ENCODE data around the gene CASKIN2. TPM values are rescaled to one million over a fixed set of nuclear protein-coding genes. Genes with fewer than 3 reads are reported as not detected.

Gene CASKIN2
- total RNA-seq, 1 experiment from 2014 or later = 40.0 TPM

DNA sequence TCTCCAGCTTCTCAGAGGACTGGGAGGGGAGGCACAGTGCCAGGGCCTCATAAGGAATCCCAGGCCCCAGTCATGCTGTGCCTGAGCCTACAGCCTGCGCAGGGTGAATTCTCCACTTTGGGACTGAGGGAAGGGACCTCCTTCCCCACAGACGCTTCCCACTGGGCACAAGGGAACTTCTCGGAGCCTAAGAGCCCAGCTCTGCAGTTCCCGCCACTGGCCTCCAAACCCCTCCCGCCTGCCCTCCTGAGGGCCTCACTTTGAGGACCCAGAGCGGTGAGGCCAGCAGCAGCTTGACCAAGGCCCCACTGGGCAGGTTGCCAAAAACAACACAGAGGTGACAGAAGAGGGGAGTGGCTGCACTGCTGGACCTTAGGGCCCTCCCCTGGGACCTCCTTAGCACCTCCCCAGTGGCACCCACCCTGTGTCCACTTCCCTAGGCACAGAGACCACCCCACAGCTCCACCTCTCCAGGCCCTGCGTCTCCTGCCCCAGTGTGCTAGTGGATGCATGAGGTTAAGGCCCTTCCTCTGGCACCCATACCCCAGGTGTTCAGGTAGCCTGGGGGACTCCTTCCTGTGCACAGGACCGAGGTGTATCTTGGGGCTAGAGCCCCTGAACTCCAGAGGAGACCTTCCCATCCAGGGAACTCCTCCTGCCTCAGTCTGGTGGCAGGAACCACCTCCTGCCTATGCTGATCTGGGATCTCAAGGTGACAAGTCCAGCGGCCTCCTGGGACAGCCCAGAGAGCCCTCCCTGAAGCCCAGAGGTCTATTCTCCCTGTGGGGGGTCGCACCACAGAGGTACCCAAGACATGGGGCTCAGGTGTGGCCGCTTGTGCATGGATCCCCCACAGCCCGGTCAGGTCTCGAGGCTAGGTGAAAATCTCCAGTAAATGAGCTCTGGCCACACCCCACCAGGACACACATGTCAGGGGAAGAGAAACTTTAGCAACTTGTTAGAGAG lies 3.4 kb downstream of the CASKIN2 start:
- ChIA-PET CTCF (interaction anchor here (0.6 kb wide), 1 partner anchor 14 kb away, joined by 3 read pairs; no protein-coding TSS in a partner anchor), POLR2A (no interaction called here)
- no TSS peak for BruUV-seq (replicated peaks)
- Histone ChIP-seq H3K27ac (ENCODE audit: low read length) (no peak overlapping the region), H3K4me1 (ENCODE audit: control insufficient read depth, insufficient read depth, low read length) (peaks cover 42% of the 10 kb centered on the region), H3K27me3 (ENCODE audit: control insufficient read depth, insufficient read depth, low read length) (no peaks in the 10 kb centered on the region), H3K9me3 (ENCODE audit: control insufficient read depth, insufficient read depth, low read depth, low read length) (no peaks in the 10 kb centered on the region), H3K4me3 (ENCODE audit: low read depth in 2 of 2, low read length in 2 of 2) (0 out of 4 replicates have a peak overlapping the region, but pooled peaks of 1 of the 2 experiments have one; percentile 11), H3K36me3 (ENCODE audit: control insufficient read depth, insufficient read depth, low read length) (peaks cover 8% of the 10 kb centered on the region; the same call in 1 of the 2 replicates)
- TF ChIP-seq, protein P1, sequence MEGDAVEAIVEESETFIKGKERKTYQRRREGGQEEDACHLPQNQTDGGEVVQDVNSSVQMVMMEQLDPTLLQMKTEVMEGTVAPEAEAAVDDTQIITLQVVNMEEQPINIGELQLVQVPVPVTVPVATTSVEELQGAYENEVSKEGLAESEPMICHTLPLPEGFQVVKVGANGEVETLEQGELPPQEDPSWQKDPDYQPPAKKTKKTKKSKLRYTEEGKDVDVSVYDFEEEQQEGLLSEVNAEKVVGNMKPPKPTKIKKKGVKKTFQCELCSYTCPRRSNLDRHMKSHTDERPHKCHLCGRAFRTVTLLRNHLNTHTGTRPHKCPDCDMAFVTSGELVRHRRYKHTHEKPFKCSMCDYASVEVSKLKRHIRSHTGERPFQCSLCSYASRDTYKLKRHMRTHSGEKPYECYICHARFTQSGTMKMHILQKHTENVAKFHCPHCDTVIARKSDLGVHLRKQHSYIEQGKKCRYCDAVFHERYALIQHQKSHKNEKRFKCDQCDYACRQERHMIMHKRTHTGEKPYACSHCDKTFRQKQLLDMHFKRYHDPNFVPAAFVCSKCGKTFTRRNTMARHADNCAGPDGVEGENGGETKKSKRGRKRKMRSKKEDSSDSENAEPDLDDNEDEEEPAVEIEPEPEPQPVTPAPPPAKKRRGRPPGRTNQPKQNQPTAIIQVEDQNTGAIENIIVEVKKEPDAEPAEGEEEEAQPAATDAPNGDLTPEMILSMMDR (IDR thresholded peaks at IDR 0.05) = no peak
- TF ChIP-seq POLR2AphosphoS5 (IDR thresholded peaks at IDR 0.05; ENCODE audit: low read depth, low read length) (no peak), TCF7L2 (IDR thresholded peaks at IDR 0.05; ENCODE audit: low read depth, low read length) (no peak), SIN3A (IDR thresholded peaks at IDR 0.05; ENCODE audit: borderline replicate concordance, insufficient read depth, low read depth, low read length) (no peak)
- TF ChIP-seq, protein P2, sequence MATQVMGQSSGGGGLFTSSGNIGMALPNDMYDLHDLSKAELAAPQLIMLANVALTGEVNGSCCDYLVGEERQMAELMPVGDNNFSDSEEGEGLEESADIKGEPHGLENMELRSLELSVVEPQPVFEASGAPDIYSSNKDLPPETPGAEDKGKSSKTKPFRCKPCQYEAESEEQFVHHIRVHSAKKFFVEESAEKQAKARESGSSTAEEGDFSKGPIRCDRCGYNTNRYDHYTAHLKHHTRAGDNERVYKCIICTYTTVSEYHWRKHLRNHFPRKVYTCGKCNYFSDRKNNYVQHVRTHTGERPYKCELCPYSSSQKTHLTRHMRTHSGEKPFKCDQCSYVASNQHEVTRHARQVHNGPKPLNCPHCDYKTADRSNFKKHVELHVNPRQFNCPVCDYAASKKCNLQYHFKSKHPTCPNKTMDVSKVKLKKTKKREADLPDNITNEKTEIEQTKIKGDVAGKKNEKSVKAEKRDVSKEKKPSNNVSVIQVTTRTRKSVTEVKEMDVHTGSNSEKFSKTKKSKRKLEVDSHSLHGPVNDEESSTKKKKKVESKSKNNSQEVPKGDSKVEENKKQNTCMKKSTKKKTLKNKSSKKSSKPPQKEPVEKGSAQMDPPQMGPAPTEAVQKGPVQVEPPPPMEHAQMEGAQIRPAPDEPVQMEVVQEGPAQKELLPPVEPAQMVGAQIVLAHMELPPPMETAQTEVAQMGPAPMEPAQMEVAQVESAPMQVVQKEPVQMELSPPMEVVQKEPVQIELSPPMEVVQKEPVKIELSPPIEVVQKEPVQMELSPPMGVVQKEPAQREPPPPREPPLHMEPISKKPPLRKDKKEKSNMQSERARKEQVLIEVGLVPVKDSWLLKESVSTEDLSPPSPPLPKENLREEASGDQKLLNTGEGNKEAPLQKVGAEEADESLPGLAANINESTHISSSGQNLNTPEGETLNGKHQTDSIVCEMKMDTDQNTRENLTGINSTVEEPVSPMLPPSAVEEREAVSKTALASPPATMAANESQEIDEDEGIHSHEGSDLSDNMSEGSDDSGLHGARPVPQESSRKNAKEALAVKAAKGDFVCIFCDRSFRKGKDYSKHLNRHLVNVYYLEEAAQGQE (IDR thresholded peaks at IDR 0.05; ENCODE audit: insufficient read depth in 1 of 2, low read depth in 2 of 2, low read length in 1 of 2) = no peak
- in situ Hi-C loops (cut with HindIII; ENCODE audit: low pct_unique_long_range_greater_than_20kb, low sequenced_read_pairs) = no loop called here
- intact Hi-C loops (cut with micrococcal nuclease; ENCODE audit: unreplicated experiment) = no loop called here
- DNase-seq (ENCODE audit: low read depth, low spot score) = no peak
- no peak for ATAC-seq

DNA sequence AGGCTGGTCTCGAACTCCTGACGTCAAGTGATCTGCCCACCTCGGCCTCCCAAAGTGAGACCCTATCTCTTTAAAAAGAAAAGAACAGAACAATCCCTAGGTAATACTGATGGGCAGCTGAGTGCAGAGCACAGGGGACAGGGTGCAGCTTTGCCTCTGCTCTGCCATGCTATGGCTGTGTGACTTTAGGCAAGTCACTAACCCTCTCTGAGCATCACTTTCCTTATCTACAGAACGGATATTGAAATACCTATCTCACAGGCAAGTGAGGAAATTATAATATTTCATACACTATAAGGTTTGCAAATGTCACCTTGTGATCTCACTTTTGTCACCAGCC lies 4.1 kb downstream of the CASKIN2 start:
- in situ Hi-C loops (cut with HindIII; ENCODE audit: low pct_unique_long_range_greater_than_20kb, low sequenced_read_pairs) = no loop called here
- ATAC-seq = no peak
- POLR2A ChIA-PET = no interaction called here
- Histone ChIP-seq H3K4me1 (ENCODE audit: control insufficient read depth, insufficient read depth, low read length) (peaks cover 42% of the 10 kb centered on the region), H3K9me3 (ENCODE audit: control insufficient read depth, insufficient read depth, low read depth, low read length) (no peaks in the 10 kb centered on the region), H3K36me3 (ENCODE audit: control insufficient read depth, insufficient read depth, low read length) (peaks cover 5% of the 10 kb centered on the region; the same call in 1 of the 2 replicates), H3K27ac (ENCODE audit: low read length) (no peak overlapping the region), H3K27me3 (ENCODE audit: control insufficient read depth, insufficient read depth, low read length) (no peaks in the 10 kb centered on the region), H3K4me3 (ENCODE audit: low read depth in 2 of 2, low read length in 2 of 2) (no peak overlapping the region)
- TF ChIP-seq POLR2AphosphoS5 (IDR thresholded peaks at IDR 0.05; ENCODE audit: low read depth, low read length) = no peak
- no peak for TF ChIP-seq SIN3A (IDR thresholded peaks at IDR 0.05; ENCODE audit: borderline replicate concordance, insufficient read depth, low read depth, low read length)
- TF ChIP-seq TCF7L2 (IDR thresholded peaks at IDR 0.05; ENCODE audit: low read depth, low read length) = no peak
- TF ChIP-seq, protein P2 (IDR thresholded peaks at IDR 0.05; ENCODE audit: insufficient read depth in 1 of 2, low read depth in 2 of 2, low read length in 1 of 2) = no peak
- TF ChIP-seq, protein P1 (IDR thresholded peaks at IDR 0.05) = no peak
- no peak for DNase-seq (ENCODE audit: low read depth, low spot score)
- intact Hi-C loops (cut with micrococcal nuclease; ENCODE audit: unreplicated experiment) = no loop called here
- CTCF ChIA-PET = no interaction called here
- BruUV-seq (replicated peaks) = no TSS peak

All from Panc1 (cell line).